ENCODE data around the gene ARHGAP32.

DNA sequence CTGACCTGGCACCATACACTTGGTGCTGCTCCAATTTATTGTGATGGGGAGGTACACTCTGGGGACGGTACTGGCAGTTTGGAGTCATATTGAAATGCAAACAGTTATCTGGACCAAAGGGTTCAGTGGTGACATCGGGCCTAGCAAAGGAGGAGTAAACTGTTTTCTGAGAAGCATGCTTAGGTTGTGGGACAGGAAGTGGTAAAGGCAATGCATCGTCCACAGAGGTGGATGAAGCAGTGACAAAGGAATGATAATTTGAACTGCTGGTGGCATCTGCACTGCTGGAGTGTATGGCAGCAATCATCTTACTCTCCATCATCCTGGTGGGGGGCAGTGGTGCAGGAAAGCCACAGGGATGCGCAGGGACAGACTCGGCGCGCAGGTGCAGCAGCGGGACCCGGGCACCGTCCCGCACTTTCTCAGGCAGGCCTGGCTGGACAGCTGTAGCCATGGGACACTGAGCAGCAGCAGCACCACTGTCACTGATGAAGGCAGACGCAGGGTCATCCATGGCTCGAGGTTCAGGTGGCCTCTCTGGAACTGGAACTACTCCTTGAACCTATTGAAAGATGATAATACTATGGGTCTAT is 221.4 kb downstream of the ARHGAP32 start:
- no peak for TF ChIP-seq EZH2phosphoT487 (IDR thresholded peaks at IDR 0.05; ENCODE audit: borderline replicate concordance)
- TF ChIP-seq, protein P1, sequence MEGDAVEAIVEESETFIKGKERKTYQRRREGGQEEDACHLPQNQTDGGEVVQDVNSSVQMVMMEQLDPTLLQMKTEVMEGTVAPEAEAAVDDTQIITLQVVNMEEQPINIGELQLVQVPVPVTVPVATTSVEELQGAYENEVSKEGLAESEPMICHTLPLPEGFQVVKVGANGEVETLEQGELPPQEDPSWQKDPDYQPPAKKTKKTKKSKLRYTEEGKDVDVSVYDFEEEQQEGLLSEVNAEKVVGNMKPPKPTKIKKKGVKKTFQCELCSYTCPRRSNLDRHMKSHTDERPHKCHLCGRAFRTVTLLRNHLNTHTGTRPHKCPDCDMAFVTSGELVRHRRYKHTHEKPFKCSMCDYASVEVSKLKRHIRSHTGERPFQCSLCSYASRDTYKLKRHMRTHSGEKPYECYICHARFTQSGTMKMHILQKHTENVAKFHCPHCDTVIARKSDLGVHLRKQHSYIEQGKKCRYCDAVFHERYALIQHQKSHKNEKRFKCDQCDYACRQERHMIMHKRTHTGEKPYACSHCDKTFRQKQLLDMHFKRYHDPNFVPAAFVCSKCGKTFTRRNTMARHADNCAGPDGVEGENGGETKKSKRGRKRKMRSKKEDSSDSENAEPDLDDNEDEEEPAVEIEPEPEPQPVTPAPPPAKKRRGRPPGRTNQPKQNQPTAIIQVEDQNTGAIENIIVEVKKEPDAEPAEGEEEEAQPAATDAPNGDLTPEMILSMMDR (IDR thresholded peaks at IDR 0.05 in 2 of 3, conservative IDR thresholded peaks at IDR 0.05 in 1 of 3; ENCODE audit: borderline replicate concordance in 1 of 3, insufficient read depth in 1 of 3, low read depth in 2 of 3, low read length in 2 of 3) = no peak
- TF ChIP-seq SRF (IDR thresholded peaks at IDR 0.05; ENCODE audit: low read depth) = no peak
- TF ChIP-seq CEBPB (IDR thresholded peaks at IDR 0.05; ENCODE audit: low read depth) = no peak
- TF ChIP-seq SP1 (IDR thresholded peaks at IDR 0.05; ENCODE audit: low read depth) = no peak
- no peak for TF ChIP-seq TCF7L2 (IDR thresholded peaks at IDR 0.05; ENCODE audit: borderline replicate concordance, extremely low read depth, insufficient read depth, insufficient read length)
- no peak for TF ChIP-seq CBX3 (IDR thresholded peaks at IDR 0.05; ENCODE audit: low read depth)
- TF ChIP-seq EGR1 (IDR thresholded peaks at IDR 0.05; ENCODE audit: low read depth) = no peak
- no peak for TF ChIP-seq RAD21 (IDR thresholded peaks at IDR 0.05; ENCODE audit: low read depth)
- TF ChIP-seq POLR2AphosphoS5 (IDR thresholded peaks at IDR 0.05; ENCODE audit: low read depth, low read length) = no peak
- no peak for TF ChIP-seq ZNF274 (IDR thresholded peaks at IDR 0.05; ENCODE audit: low read depth, low read length)
